ENCODE results near the gene GREB1. TPM values are rescaled to one million over a fixed set of nuclear protein-coding genes. Genes with fewer than 3 reads are reported as not detected.

GREB1 gene
- total and polyA plus RNA-seq, 2 experiments from 2014 or later = 12.0 to 35.0 TPM

DNA sequence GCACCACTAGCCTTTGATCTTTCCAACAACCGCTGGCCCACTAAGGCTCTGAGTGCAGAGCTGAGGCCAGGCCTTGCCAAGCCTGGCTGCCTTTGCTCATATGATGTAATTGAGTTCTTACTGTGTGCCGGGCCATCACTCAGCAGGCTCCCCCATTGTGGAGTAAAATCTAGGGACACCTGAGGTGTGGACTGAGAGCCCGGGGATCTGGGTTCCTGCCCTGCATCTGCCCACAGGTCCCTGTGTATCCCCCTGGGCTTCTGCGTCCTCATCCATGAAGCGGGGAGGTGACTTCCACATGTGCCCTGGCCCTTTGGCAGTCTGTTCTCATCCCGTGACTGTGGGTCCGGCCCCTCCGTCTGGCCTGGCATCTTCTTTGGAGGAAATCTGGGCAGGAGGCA lies 33.8 kb downstream of the GREB1 start:
- Histone ChIP-seq H3K27ac (ENCODE audit: low read depth) (no peak overlapping the region), H3K36me3 (ENCODE audit: insufficient read depth) (no peaks in the 10 kb centered on the region), H3K4me2 (no peak overlapping the region), H3K79me2 (replicated peaks; ENCODE audit: insufficient read depth) (no peaks in the 10 kb centered on the region), H3K9me2 (ENCODE audit: insufficient read depth) (no peaks in the 10 kb centered on the region), H3K27me3 (ENCODE audit: insufficient read depth) (no peaks in the 10 kb centered on the region), H3K4me3 (no peak overlapping the region), H3F3A (replicated peaks; ENCODE audit: low read depth) (no peaks in the 10 kb centered on the region), H4K20me1 (replicated peaks; ENCODE audit: insufficient read depth) (no peaks in the 10 kb centered on the region; the same call in none of the 2 replicates), H2AFZ (no peak overlapping the region), H3K4me1 (ENCODE audit: insufficient read depth) (no peaks in the 10 kb centered on the region)
- TF ChIP-seq POLR2AphosphoS5 (IDR thresholded peaks at IDR 0.05; ENCODE audit: low read depth) (no peak), CREB1 (CRISPR knock-in tag; IDR thresholded peaks at IDR 0.05; ENCODE audit: low read depth) (no peak), ZNF331 (CRISPR knock-in tag; IDR thresholded peaks at IDR 0.05; ENCODE audit: low read depth) (no peak), EZH2 (IDR thresholded peaks at IDR 0.05; ENCODE audit: low read depth, unreplicated experiment) (no peak), EZH2phosphoT487 (IDR thresholded peaks at IDR 0.05; ENCODE audit: unreplicated experiment) (no peak), JUNB (IDR thresholded peaks at IDR 0.05; ENCODE audit: unreplicated experiment) (no peak), ZNF114 (CRISPR knock-in tag; IDR thresholded peaks at IDR 0.05) (no peak)
- TF ChIP-seq, protein P1, sequence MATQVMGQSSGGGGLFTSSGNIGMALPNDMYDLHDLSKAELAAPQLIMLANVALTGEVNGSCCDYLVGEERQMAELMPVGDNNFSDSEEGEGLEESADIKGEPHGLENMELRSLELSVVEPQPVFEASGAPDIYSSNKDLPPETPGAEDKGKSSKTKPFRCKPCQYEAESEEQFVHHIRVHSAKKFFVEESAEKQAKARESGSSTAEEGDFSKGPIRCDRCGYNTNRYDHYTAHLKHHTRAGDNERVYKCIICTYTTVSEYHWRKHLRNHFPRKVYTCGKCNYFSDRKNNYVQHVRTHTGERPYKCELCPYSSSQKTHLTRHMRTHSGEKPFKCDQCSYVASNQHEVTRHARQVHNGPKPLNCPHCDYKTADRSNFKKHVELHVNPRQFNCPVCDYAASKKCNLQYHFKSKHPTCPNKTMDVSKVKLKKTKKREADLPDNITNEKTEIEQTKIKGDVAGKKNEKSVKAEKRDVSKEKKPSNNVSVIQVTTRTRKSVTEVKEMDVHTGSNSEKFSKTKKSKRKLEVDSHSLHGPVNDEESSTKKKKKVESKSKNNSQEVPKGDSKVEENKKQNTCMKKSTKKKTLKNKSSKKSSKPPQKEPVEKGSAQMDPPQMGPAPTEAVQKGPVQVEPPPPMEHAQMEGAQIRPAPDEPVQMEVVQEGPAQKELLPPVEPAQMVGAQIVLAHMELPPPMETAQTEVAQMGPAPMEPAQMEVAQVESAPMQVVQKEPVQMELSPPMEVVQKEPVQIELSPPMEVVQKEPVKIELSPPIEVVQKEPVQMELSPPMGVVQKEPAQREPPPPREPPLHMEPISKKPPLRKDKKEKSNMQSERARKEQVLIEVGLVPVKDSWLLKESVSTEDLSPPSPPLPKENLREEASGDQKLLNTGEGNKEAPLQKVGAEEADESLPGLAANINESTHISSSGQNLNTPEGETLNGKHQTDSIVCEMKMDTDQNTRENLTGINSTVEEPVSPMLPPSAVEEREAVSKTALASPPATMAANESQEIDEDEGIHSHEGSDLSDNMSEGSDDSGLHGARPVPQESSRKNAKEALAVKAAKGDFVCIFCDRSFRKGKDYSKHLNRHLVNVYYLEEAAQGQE (IDR thresholded peaks at IDR 0.05; ENCODE audit: unreplicated experiment) = no peak
- TF ChIP-seq, protein P2, sequence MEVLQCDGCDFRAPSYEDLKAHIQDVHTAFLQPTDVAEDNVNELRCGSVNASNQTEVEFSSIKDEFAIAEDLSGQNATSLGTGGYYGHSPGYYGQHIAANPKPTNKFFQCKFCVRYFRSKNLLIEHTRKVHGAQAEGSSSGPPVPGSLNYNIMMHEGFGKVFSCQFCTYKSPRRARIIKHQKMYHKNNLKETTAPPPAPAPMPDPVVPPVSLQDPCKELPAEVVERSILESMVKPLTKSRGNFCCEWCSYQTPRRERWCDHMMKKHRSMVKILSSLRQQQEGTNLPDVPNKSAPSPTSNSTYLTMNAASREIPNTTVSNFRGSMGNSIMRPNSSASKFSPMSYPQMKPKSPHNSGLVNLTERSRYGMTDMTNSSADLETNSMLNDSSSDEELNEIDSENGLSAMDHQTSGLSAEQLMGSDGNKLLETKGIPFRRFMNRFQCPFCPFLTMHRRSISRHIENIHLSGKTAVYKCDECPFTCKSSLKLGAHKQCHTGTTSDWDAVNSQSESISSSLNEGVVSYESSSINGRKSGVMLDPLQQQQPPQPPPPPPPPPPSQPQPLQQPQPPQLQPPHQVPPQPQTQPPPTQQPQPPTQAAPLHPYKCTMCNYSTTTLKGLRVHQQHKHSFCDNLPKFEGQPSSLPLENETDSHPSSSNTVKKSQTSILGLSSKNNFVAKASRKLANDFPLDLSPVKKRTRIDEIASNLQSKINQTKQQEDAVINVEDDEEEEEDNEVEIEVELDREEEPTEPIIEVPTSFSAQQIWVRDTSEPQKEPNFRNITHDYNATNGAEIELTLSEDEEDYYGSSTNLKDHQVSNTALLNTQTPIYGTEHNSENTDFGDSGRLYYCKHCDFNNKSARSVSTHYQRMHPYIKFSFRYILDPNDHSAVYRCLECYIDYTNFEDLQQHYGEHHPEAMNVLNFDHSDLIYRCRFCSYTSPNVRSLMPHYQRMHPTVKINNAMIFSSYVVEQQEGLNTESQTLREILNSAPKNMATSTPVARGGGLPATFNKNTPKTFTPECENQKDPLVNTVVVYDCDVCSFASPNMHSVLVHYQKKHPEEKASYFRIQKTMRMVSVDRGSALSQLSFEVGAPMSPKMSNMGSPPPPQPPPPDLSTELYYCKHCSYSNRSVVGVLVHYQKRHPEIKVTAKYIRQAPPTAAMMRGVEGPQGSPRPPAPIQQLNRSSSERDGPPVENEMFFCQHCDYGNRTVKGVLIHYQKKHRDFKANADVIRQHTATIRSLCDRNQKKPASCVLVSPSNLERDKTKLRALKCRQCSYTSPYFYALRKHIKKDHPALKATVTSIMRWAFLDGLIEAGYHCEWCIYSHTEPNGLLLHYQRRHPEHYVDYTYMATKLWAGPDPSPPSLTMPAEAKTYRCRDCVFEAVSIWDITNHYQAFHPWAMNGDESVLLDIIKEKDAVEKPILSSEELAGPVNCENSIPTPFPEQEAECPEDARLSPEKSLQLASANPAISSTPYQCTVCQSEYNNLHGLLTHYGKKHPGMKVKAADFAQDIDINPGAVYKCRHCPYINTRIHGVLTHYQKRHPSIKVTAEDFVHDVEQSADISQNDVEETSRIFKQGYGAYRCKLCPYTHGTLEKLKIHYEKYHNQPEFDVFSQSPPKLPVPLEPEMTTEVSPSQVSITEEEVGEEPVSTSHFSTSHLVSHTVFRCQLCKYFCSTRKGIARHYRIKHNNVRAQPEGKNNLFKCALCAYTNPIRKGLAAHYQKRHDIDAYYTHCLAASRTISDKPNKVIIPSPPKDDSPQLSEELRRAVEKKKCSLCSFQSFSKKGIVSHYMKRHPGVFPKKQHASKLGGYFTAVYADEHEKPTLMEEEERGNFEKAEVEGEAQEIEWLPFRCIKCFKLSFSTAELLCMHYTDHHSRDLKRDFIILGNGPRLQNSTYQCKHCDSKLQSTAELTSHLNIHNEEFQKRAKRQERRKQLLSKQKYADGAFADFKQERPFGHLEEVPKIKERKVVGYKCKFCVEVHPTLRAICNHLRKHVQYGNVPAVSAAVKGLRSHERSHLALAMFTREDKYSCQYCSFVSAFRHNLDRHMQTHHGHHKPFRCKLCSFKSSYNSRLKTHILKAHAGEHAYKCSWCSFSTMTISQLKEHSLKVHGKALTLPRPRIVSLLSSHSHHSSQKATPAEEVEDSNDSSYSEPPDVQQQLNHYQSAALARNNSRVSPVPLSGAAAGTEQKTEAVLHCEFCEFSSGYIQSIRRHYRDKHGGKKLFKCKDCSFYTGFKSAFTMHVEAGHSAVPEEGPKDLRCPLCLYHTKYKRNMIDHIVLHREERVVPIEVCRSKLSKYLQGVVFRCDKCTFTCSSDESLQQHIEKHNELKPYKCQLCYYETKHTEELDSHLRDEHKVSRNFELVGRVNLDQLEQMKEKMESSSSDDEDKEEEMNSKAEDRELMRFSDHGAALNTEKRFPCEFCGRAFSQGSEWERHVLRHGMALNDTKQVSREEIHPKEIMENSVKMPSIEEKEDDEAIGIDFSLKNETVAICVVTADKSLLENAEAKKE (CRISPR knock-in tag; IDR thresholded peaks at IDR 0.05) = no peak
- TF ChIP-seq, protein P3, sequence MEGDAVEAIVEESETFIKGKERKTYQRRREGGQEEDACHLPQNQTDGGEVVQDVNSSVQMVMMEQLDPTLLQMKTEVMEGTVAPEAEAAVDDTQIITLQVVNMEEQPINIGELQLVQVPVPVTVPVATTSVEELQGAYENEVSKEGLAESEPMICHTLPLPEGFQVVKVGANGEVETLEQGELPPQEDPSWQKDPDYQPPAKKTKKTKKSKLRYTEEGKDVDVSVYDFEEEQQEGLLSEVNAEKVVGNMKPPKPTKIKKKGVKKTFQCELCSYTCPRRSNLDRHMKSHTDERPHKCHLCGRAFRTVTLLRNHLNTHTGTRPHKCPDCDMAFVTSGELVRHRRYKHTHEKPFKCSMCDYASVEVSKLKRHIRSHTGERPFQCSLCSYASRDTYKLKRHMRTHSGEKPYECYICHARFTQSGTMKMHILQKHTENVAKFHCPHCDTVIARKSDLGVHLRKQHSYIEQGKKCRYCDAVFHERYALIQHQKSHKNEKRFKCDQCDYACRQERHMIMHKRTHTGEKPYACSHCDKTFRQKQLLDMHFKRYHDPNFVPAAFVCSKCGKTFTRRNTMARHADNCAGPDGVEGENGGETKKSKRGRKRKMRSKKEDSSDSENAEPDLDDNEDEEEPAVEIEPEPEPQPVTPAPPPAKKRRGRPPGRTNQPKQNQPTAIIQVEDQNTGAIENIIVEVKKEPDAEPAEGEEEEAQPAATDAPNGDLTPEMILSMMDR (conservative IDR thresholded peaks at IDR 0.05; ENCODE audit: low read depth in 2 of 2) = no peak
- TF ChIP-seq, protein P4, sequence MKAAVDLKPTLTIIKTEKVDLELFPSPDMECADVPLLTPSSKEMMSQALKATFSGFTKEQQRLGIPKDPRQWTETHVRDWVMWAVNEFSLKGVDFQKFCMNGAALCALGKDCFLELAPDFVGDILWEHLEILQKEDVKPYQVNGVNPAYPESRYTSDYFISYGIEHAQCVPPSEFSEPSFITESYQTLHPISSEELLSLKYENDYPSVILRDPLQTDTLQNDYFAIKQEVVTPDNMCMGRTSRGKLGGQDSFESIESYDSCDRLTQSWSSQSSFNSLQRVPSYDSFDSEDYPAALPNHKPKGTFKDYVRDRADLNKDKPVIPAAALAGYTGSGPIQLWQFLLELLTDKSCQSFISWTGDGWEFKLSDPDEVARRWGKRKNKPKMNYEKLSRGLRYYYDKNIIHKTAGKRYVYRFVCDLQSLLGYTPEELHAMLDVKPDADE (IDR thresholded peaks at IDR 0.05) = no peak
- Mint-ChIP-seq H3K9me3 (no peaks in the 10 kb centered on the region), H3K27me3 (ENCODE audit: insufficient read depth, low read depth, poor library complexity) (peaks cover 2% of the 10 kb centered on the region), H3K4me3 (no peak overlapping the region), H3K4me1 (peaks cover 11% of the 10 kb centered on the region), H3K36me3 (ENCODE audit: low read depth) (peaks cover 14% of the 10 kb centered on the region), H3K27ac (no peak overlapping the region)
- no peak for ATAC-seq
- DNase-seq (ENCODE audit: low spot score) = no peak
